Tongue (tissue), 2 donors: ENCODE results near the gene WNT1. TPM values are rescaled to one million over a fixed set of nuclear protein-coding genes. Genes with fewer than 3 reads are reported as not detected.

Experiments used
- DNase-seq: peaks from one replicate; pipeline ENCODE4 v3.0.0-alpha.2; 2015
- total RNA-seq: library from RNA; depleted of rRNA; stranded (reverse); fragments of >200 nt; gene quantifications from one replicate; pipeline ENCODE4 v1.2.3, GENCODE V29; 2014

WNT1 gene
- total RNA-seq, 1 donor from 2014 or later, result not detected

GRCh38 chr12:49000346-49000745 lies 22.2 kb downstream of the WNT1 start:
- no peak for DNase-seq

- DNase-seq, result no peak
Measured at GRCh38 chr12:49008943-49009342, 30.8 kb downstream of the WNT1 start.

GRCh38 chr12:49010092-49010668 lies 32.1 kb downstream of the WNT1 start:
- peak; percentile 36 for DNase-seq

- no peak for DNase-seq
Measured at GRCh38 chr12:49012739-49013138, 34.6 kb downstream of the WNT1 start.

- DNase-seq, result no peak
Measured at GRCh38 chr12:49013428-49013827, 35.3 kb downstream of the WNT1 start.

- no peak for DNase-seq
Measured at GRCh38 chr12:49014547-49014946, 36.4 kb downstream of the WNT1 start.

GRCh38 chr12:49015196-49015595 lies 37.1 kb downstream of the WNT1 start:
- DNase-seq, result no peak

- DNase-seq, result no peak
Measured at GRCh38 chr12:49017891-49018260, 39.8 kb downstream of the WNT1 start.

GRCh38 chr12:49018261-49019119 lies 40.4 kb downstream of the WNT1 start, which contains the start of gene PRKAG1:
PRKAG1 (minus strand) TSS chr12:49018776; CDS start chr12:49018740, 36 bp downstream.
- DNase-seq, result peak; percentile 98

- DNase-seq, result no peak
Measured at GRCh38 chr12:49019120-49019430, 41.0 kb downstream of the WNT1 start.

GRCh38 chr12:49019443-49020324 lies 41.6 kb downstream of the WNT1 start:
- peak; percentile 24 for DNase-seq

GRCh38 chr12:49020441-49020840 lies 42.3 kb downstream of the WNT1 start:
- no peak for DNase-seq

GRCh38 chr12:49021292-49021915 lies 43.3 kb downstream of the WNT1 start:
- DNase-seq, result no peak

- no peak for DNase-seq
Measured at GRCh38 chr12:49022558-49023178, 44.5 kb downstream of the WNT1 start.

- DNase-seq, result no peak
Measured at GRCh38 chr12:49023812-49024211, 45.7 kb downstream of the WNT1 start.

GRCh38 chr12:49024543-49024942 lies 46.4 kb downstream of the WNT1 start:
- no peak for DNase-seq

- DNase-seq, result no peak
Measured at GRCh38 chr12:49025463-49025862, 47.3 kb downstream of the WNT1 start.

- DNase-seq, result no peak
Measured at GRCh38 chr12:49026101-49026500, 48.0 kb downstream of the WNT1 start.

- no peak for DNase-seq
Measured at GRCh38 chr12:49026678-49027480, 48.8 kb downstream of the WNT1 start.

- DNase-seq, result no peak
Measured at GRCh38 chr12:49027846-49028555, 49.9 kb downstream of the WNT1 start.
